HG02763 (cell line): Measurements from ENCODE around the gene CTNND2.
"Not testable (repeated sequence)": the region's sequence is repeated elsewhere in the genome, so short reads cannot be mapped to it uniquely, and the experiment has no call there.

Experiments
- ATAC-seq: cut with Tn5 transposase; IDR thresholded peaks from one replicate; pipeline ENCODE4 v1.9.1; 2021; ENCODE audit warnings: mild to moderate bottlenecking, moderate library complexity; ENCODE audit not compliant: unreplicated experiment

Gene CTNND2

DNA sequence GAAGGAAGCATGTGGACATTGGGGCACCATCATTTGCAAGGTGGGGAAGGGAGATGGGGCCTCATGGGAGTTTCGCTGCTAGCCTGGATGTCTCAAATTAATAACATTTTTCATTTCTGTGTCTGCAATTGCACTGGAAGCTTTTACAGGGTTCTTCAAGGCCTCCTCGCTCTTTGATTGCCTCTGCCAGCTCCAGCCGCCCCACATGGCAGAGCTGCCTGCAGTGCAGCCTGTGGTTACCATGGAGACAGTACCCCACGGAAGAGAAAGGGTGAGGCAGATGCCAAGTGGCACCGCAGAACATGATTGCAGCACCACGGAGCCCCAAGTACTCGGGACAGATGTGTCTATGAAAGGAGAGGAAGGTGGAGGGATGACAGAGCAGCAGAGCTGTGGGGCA is 25.4 kb downstream of the CTNND2 start:
- ATAC-seq, result no peak

DNA sequence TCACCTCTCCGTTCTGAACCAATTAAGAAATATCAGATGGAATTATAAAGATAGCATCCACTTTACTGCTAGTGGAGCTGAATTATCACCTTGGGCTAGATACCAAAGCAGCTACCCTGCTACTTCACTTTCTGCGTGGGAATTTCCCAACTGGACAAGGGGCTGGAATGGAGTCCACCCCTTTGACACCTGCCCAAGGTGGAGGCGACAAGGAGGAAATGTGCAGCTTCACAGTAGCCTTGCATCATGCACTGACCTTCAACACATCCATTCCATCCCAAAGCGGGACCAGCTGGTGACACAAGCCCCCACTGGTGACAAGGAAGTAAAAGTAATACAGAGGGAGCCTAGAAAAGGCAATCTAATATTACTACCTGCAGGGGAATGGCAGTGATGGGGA is 30.7 kb downstream of the CTNND2 start:
- no peak for ATAC-seq

DNA sequence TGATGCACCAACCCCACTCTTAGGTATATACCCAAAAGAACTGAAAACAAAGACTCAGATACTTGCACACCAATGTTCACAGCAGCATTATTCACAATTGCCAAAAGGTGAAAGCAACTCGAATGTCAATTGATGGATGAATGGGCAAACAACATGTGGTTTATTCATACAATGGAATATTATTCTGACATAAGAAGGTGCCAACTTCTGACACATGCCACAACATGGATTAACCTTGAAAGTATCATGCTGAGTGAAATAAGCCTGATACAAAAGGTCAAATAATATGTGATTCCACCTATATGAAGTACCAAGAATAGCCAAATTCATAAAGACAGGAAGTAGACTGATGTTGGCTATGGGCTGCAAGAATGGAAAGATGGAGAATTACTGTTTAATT is 35.0 kb downstream of the CTNND2 start:
- ATAC-seq, result no peak

DNA sequence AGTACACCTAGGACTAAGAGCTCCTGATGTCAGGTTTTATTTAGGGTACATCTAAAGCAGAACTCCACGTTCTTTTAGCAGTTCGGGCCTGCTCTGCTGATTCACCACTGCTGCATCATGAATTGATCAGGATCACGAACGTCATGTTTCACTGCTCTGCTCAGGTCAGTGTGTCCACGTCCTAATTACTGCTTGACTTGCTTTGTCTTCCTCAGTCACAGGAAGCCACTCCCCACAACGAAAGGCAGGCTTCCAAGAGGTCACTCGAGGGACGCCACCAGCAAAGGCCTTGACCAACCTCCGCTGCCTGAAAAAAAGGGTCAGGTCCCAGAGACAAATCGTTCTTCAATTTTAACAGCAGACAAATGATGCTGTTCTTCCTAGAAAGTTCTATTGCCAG is 40.3 kb downstream of the CTNND2 start:
- no peak for ATAC-seq

DNA sequence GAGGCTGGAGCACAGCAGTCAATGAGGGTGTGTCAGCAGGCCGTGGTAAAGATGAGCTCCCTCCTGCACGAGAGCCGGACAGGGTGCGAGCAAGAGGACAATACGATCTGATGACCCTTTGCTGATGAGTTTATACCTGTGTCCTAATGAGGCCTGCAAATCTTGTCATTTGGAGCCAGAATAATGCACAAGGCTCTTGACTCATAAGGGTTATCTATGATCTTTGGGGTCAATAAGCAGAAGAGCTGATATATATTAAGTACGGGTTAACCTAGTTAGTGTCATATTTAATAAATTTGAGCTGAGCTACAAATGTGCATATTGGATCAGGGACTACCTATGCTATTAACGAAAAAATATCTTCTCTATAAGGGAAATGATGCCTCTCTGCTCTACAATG is 46.9 kb downstream of the CTNND2 start:
- no peak for ATAC-seq

DNA sequence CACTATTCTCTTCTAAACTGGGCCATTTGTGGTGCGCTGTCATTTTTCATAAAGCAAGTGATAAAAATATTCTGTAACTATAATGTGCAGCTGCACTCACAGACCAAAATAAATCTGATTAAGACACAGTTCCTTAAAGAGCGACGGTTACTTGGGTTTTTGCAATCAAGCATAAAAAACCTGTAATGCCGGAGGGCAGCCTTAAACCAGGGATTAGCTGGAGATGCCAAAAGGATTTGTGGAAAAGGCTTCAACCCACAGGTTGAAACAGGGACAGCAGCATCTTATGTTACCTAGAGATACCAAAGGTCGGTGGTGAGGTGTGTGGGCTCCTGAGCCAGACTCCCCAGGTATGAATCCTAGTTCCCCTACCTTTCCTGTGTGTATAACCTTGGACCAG is 49.3 kb downstream of the CTNND2 start:
- ATAC-seq, result no peak

DNA sequence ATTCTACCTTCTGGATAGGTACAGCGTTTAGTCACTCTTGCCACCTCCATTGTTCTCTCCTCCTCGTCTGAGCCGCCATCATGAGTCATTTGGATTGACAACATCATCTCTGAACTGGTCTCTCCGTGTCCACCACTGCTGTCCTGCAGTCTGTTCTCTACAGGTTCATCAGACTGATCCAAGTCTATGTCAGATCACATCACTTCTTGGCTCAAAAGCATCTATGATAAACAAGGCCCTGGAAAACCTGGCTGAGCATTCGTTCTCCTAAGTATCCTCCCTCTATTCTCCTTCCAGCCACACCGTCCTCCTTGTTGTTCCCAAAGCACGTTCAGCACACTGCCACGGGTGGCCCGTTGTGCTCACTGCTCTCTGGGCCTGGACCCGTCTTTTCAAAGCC is 50.5 kb downstream of the CTNND2 start:
- ATAC-seq, result no peak

DNA sequence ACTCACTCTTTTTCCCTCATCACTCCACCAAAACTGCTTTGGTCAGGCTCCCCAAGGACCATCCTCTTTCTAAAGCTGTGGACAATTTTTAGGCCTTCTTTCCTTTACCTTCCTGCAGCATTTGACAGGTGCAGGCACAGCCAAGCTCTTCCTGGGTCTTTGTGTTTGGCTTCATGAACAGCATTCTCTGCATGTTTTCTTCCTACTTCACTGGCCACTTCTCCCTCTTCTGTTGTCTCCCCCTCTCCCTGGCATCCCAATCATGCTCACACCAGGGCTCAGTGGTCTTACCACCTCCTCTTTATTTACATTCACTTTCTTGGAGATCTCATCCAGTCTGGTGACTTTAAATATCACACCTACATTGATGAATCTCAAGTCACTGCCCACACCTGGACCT is 51.1 kb downstream of the CTNND2 start:
- no peak for ATAC-seq

DNA sequence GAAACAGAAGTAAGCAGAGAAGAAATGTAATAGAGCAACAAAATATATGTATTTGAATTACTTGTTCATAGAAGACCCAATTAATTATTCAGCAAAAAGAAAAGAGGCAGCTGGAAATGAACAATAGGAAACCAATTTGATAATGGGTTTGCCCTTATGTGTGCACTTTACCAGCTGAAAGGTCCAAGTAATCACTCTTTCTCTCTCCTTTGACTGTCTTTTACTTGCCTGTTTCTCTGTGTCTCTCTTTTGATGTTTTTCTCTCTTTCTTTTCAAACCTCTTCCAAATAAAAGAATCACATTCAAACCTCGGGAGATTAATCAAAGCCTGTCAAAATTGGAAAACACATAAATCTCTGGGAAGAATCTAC is 51.5 kb downstream of the CTNND2 start:
- ATAC-seq, result no peak

DNA sequence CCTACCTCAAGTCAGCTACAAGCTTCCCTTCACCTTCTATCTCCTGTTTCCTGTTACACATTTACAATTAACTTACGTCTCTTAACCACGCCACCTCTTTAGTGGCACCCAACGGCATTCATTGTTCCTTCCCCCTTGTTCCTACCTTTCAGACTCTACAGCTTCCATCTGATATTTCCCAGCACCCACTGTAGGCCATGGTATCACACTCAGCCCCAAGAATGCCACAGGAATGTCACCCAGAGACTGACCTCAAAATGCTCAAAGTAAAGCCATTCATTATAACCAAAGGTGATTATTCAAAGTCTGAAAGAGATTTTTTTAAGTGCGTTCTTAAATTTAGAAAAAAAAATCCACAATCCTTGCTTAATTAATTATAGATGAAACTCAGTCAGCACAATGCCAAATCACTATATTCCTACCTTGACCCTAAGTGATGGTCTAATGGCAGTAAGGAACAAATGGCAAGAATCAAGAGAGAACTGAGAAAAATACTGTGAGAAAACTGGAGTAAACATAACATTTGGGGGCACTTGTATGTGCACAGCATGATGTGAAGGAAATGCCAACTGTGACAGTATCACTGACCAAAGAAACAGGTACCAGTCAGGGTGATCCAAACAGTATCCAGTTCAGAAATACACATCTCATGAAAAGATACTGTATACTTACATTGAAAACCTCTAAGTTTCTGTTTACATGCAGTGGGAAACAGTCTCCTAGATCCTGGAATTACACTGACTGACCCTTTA is 52.1 kb downstream of the CTNND2 start:
- no peak for ATAC-seq

DNA sequence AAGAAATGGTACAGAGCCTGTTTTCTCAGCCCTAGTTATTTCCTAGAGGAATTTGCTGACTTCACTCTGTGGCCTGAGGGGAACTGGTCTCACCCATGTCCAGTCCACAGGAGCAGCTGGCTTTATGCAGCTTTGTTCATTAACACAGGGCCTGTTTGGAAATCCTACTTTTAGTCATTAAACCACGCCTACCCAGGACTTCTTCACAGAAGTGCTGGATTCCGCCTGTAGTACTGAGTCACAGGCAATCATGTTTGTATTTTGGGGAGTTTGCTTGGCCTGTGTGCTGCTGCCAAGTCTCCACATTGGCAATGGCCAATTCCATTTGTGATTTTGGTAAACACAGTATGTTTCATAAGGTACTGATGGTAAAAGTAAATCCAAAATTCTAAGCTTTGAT is 52.8 kb downstream of the CTNND2 start:
- no peak for ATAC-seq

DNA sequence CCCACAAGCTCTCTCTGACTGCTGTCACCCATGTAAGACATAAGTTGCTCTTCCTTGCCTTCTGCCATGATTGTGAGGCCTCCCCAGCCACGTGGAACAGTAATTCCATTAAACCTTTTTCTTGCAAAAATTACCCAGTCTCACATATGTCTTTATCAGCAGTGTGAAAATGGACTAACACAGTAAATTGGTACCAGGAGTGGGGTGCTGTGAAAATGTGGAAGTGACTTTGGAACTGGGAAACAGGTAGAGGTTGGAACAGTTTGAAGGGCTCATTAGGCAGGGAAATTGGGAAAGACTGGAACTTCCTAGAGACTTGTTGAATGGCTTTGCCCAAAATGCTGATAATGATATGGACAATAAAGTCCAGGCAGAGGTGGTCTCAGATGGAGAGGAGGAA is 75.7 kb downstream of the CTNND2 start:
- ATAC-seq, result not testable (repeated sequence)

DNA sequence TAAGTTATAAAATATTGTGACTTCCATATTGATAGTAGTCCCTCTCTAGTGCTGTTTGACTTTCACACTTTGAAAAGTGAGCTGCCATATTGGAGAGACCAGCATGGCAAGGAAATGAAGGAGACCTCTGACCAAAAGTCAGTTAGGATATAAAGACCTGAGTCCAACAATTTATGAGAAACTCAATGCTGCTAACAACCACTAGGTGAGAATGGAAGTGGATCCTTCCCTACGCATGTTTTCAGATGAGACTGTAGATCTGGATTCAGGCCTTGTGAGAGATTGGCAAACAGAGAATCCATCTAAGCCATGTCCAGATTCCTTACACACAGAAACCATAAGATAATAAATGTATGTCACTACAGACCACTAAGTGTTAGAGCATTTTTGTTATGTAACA is 81.6 kb downstream of the CTNND2 start:
- no peak for ATAC-seq

DNA sequence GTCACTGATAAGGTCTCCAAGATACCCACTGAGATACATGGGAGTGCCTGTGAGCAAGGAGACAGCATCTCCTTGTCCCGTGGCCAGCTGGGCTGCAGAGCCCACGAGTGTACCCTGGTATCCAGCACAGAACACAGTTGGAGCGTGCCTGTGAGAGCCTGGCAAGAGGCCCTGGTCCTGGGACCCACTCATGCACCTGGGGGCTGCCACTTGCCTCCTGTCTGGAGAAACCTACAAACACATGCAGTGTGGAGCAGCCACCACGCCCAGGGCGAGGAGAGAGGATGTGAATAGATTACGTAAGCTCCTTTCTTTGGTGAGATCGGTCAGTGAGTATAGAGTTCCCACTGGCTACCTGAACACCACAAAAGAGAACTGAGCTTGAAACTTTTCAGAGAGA is 88.3 kb downstream of the CTNND2 start:
- ATAC-seq, result no peak

DNA sequence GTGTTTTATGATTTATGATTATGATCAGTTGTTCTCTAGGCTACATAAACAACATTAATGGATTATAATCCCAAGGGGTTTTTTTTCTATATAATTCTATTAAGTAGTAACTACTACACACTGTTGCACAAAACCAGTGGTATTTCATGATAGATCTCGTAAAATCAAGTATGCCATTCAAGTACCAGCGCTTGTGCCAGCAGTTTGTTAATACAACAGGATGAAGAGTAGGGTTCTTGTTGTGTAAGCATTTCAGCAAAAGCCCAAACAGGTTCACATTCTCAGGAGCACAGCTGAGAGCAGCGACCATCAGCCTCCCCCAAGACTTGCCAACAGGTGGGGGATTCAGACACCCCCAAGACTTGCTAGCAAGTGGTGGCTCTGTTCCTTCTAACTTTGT is 88.8 kb downstream of the CTNND2 start:
- ATAC-seq, result no peak

DNA sequence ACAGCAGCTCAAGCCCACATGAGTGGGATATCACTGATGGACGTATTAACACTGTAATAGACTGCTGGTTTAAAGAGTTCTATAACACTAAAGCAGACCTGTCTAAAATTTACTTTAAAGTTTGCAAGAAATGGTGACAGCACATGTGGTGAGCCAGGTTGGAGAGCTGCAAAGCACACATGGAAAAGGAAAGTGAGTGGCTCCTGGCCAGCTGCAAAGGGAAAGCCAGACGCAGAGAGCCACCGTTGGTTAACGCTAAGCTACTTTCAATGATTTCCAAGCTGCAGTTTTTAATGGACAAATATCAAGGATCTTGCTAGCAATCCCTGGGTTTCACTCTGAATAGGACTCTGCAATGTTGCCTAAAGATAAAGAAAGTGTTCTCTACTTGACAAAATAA is 89.9 kb downstream of the CTNND2 start:
- no peak for ATAC-seq

DNA sequence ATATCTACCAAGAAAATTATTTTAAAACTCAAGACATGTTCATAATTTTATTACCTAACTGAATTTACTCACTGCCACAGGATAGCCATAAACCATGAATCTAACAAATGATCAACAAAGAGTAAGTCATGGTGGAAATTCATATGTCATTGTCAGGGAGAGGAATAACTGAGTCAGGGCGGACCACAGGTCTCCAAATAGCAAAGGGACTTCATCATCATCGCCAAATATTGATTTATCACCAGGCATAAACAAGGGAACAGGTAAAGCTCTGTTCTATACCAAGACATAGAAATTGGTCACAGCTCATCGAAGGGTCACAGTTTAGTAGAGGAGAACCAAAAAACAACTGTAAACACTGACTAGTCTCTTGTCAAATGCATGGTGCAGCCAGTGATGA is 94.8 kb downstream of the CTNND2 start:
- ATAC-seq, result no peak

DNA sequence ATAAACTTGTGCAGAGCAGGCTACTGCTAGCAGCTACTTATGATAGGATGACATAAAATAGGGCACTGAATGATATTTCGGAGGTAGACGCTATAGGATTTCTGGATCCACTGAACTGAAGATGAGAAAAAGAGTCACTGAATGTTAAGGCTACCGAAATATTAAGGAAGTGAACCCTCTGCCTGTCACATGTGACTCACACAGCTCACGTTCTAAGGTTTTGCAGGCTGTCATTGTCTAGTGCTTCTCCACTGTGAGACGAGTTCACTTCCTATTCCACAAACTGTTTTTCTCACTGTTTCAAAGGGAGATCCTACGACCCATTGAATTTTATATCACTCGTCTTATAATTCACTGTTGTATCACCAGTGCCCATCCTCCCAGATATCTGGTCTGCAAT is 100.8 kb downstream of the CTNND2 start:
- ATAC-seq, result no peak

DNA sequence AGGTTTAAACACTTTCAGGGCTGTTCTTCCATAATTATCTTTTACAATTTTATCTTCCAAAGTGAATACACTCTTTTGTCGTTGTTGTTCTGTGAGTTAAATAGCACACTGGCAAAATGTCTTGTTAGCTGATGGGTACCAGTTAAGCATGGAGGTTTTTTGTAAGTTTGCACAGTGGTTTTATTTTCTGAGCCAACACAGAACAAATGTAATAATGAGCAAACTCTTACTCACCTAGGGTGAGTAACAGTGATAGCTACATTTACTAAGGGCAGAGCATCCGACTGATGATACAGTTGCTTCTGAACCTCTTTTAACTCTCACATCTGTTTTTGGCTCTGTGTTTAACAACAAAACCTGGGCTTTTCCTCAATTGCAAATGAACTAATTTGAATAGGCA is 103.2 kb downstream of the CTNND2 start:
- ATAC-seq, result no peak

DNA sequence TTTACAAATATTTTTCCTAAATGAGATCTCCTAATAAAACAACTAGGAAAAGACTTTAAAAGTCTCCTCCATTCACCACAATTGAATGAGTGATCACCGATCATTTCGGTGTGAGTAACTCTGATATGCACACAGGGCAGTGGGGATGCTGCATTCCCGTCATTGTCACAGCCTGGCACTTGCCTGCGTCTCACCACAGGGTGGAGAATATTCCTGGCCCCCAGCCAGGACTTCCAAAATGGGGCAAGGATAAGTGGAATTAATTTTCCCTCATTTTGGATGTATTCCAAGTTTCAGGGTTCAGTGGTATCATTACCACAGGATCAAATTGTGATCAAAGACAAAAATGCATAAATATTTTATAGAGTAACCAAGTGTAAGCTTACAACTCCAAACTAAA is 107.1 kb downstream of the CTNND2 start:
- no peak for ATAC-seq

DNA sequence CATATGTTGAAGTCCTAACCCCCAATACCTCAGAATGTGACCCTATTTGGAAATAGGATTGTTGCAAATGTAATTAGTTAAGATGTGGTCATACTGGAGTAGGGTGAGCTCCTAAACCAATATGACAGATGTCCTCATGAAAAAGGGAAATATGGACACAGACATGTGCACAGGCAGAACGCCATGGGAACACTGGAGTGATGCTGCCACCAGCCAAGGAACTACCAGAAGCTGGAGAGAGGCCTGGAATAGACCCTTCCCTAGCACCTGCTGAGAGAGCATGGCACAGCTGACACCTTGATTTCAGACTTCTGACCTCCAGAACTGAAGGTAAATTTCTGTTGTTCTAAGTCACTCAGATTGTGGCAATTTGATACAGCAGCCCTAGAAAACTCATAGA is 110.8 kb downstream of the CTNND2 start:
- ATAC-seq, result no peak

DNA sequence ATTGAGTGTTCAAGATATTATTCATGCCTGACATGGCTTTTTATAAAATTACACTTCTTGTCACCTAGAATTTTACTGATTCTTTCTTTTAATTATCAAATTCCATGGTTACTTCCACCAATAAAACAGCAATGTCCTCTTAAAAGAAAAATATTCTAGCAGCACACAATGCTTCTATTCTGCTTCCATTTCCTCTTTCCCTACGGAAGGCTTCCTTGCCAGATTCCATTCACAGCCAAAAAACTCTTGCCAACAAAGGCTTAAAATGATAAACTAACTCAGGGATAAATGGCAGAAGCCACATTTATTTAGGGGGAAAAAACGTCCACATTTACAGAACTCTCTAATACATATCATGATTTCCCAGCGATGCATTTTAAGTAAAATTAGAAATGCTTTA is 111.6 kb downstream of the CTNND2 start:
- no peak for ATAC-seq

DNA sequence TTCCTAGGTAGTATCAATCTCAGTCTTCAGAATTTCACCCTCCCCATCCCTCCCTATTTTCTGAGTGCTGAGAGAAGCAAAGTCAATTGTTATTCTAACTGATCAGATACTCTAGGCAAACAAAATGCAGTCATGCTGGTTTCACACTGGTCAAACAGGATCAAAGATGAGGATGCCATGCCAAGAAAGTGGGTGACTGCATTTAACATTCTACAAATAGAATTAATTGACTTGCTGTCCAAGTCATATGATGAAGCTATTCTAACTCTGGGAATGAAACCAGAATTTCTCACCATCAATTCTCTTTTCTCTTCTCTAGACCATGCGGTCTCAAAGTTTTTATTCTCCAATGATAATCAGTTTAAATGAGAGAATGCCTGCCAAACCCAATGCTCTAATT is 112.5 kb downstream of the CTNND2 start:
- ATAC-seq, result no peak
